ENCODE results near the gene CMTM3.

CMTM3 gene

GRCh38 chr16:66649636-66650205, 45.2 kb downstream of the CMTM3 start:
- TF ChIP-seq, protein P1, sequence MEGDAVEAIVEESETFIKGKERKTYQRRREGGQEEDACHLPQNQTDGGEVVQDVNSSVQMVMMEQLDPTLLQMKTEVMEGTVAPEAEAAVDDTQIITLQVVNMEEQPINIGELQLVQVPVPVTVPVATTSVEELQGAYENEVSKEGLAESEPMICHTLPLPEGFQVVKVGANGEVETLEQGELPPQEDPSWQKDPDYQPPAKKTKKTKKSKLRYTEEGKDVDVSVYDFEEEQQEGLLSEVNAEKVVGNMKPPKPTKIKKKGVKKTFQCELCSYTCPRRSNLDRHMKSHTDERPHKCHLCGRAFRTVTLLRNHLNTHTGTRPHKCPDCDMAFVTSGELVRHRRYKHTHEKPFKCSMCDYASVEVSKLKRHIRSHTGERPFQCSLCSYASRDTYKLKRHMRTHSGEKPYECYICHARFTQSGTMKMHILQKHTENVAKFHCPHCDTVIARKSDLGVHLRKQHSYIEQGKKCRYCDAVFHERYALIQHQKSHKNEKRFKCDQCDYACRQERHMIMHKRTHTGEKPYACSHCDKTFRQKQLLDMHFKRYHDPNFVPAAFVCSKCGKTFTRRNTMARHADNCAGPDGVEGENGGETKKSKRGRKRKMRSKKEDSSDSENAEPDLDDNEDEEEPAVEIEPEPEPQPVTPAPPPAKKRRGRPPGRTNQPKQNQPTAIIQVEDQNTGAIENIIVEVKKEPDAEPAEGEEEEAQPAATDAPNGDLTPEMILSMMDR (IDR thresholded peaks at IDR 0.05; ENCODE audit: low read length, missing control alignments), result no peak
- H3K4me3 ChIP-seq (replicated peaks; ENCODE audit: low read depth, low read length), result no peak overlapping the region
- DNase-seq (ENCODE audit: low read depth), result no peak

- DNase-seq (ENCODE audit: low read depth), result peak; percentile 87
- H3K4me3 ChIP-seq (replicated peaks; ENCODE audit: low read depth, low read length), result peak overlapping the region; percentile 27
- TF ChIP-seq, protein P1 (IDR thresholded peaks at IDR 0.05; ENCODE audit: low read length, missing control alignments), result no peak
These were observed 46.4 kb downstream of the CMTM3 start for GRCh38 chr16:66650707-66651473.

- no peak overlapping the region for H3K4me3 ChIP-seq (replicated peaks; ENCODE audit: low read depth, low read length)
- DNase-seq (ENCODE audit: low read depth), result no peak
- TF ChIP-seq, protein P1 (IDR thresholded peaks at IDR 0.05; ENCODE audit: low read length, missing control alignments), result no peak
These were observed 46.9 kb downstream of the CMTM3 start for GRCh38 chr16:66651474-66651765.

DNA sequence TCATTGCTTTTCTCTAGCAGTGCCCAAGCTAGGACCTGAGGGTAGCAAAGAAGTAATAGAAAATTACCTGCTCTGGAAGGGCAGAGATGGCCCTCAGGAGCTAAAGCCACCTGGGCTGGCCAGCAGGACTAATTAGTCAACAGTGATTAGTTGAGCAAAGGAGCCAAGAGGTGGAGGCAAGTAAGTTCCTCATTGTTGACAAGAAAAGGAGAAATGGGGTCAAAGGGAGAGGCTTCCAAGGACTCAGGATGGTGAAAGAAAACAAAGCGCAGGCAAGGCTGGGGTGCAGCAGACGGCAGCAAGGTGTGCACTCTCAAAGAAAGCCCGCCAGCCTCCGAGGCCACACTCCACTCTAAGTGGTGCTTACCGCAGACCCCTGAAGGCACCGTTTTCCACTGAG, 47.5 kb downstream of the CMTM3 start:
- TF ChIP-seq, protein P1 (IDR thresholded peaks at IDR 0.05; ENCODE audit: low read length, missing control alignments), result no peak
- H3K4me3 ChIP-seq (replicated peaks; ENCODE audit: low read depth, low read length), result no peak overlapping the region
- DNase-seq (ENCODE audit: low read depth), result no peak

- H3K4me3 ChIP-seq (replicated peaks; ENCODE audit: low read depth, low read length), result no peak overlapping the region
- DNase-seq (ENCODE audit: low read depth), result no peak
- TF ChIP-seq, protein P1 (IDR thresholded peaks at IDR 0.05; ENCODE audit: low read length, missing control alignments), result no peak
These were observed 48.3 kb downstream of the CMTM3 start for GRCh38 chr16:66652661-66653360.

DNA sequence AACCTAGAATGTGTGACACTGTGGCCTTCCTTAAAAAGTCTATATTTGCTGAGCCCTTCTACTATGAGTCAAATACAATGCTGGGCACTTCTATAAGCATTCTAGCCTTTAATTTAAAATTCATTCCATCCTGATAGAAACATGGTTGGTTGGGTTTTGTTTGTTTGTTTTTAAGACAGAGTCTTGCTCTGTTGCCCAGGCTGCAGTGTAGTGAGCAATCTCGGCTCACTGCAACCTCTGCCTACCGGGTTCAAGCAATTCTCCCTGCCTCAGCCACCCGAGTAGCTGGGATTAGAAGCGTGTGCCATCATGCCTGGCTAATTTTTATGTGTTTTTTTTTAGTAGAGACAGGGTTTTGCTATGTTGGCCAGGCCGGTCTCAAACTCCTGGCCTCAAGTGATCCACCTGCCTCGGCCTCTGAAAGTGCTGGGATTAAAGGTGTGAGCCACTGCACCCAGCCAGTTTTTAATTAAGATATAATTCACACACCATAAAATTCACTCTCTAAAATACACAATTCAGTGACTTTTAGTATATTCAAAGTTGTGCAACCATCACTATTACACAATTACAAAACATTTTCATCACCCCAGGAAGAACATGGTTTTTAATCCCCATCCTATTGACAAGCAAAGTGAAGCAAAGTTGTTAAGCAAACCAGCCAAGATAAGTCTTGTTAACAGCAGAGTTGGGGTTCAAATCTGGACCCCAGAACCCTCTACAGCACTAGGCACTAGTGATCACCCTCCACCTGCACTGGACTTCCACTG, 49.3 kb downstream of the CMTM3 start:
- peak; percentile 55 for DNase-seq (ENCODE audit: low read depth)
- H3K4me3 ChIP-seq (replicated peaks; ENCODE audit: low read depth, low read length), result no peak overlapping the region
- TF ChIP-seq, protein P1 (IDR thresholded peaks at IDR 0.05; ENCODE audit: low read length, missing control alignments), result no peak
